ENCODE data around the gene CLDN15.
"Not testable (repeated sequence)": the region's sequence is repeated elsewhere in the genome, so short reads cannot be mapped to it uniquely, and the experiment has no call there.

The CLDN15 gene

DNA sequence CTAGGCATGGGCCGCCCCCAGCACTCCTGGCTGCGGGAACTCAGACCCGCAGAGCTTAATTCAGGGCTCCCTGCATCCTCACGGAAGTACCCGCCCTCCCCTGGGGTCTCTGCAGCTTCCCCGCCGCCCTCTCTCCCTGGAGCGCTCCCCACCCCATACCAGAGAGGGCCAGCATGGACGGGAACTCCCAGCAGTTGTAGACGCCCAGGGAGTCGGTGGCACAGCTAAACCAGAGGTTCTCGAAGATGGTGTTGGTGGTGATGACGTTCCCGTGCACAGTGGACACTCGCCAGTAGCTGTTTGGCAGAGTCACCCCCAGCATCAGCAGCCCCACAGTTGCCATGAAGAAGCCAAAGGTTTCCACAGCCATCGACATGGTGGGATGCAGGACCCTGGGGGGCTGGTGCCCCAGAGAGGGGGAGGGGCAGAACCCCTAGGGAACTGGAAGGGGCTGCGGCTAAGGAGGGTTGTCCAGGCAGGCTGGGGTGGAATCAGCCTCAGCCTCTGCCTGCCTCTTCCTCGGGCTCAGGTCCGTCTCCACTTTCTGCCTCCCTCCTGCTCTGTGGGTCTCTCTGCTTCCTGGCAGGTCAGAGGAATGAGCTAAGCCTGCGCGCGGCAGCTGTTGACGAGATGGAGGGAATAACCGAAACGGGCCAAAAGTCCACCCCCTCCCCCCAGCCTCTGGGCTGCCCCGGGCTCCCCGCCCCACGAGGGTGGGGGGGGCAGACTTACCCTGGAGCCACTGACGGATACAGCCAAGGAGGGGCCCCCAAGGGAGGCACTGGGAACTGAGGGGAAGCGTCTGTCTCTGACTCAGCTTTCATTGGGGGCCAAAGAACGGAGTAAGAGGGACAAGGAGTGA is at the start of gene CLDN15:
Gene CLDN15 (minus strand): TSS at position 597 of the 862 bp plus-strand sequence. CDS start 221 bp downstream, at position 376.
- no peak for DNase-seq (ENCODE audit: low read depth)
- TF ChIP-seq CTCF (IDR thresholded peaks at IDR 0.05; ENCODE audit: low read depth, low read length, missing control alignments): no peak
- no peak within 1 kb of the TSS for H3K4me3 ChIP-seq (ENCODE audit: low read depth, low read length)

DNA sequence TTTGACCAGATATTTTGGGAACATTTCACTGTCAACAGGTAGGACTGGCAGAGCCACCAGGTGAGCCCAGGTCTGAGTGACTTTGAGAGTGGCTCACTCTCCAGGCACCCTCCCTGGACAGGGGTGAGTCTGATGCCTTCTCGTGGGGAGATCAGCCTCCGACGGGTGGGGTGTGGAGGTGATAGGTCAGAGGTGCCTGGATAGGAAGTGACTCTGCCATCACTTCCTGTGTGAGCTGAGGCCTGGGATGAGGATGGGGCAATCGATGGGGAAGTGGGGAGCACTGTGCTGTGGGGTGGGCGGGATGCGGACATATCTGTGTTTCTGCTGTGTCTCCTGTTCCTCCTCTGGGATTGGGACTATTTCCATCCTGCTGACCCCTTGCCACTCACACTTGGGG is 49.4 kb upstream of the CLDN15 start:
- DNase-seq (ENCODE audit: low read depth): no peak
- TF ChIP-seq CTCF (IDR thresholded peaks at IDR 0.05; ENCODE audit: low read depth, low read length, missing control alignments): no peak
- no peak overlapping the region for H3K4me3 ChIP-seq (ENCODE audit: low read depth, low read length)

GRCh38 chr7:101285880-101286279 is 48.3 kb upstream of the CLDN15 start:
- H3K4me3 ChIP-seq (ENCODE audit: low read depth, low read length); DNase-seq (ENCODE audit: low read depth): not testable (repeated sequence)

- H3K4me3 ChIP-seq (ENCODE audit: low read depth, low read length): no peak overlapping the region
- no peak for TF ChIP-seq CTCF (IDR thresholded peaks at IDR 0.05; ENCODE audit: low read depth, low read length, missing control alignments)
- DNase-seq (ENCODE audit: low read depth): no peak
Measured at GRCh38 chr7:101285171-101285570, 47.6 kb upstream of the CLDN15 start.

DNA sequence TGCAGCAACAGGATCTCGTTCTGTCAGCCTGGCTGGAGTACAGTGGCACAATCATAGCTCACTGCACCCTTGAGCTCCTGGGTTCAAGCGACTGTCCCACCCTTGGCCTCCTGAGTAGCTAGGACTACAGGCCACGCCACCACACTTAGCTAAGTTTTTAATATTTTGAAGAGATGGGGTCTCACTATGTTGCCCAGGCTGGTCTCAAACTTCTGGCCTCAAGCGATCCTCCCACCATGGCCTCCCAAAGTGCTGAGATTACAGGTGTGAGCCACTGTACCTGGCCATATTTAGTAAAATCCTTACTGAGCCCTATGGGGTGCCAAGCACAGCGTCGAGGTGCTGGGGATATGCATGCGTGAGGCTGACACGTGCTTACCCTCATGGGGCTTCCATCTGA is 43.3 kb upstream of the CLDN15 start:
- DNase-seq (ENCODE audit: low read depth); H3K4me3 ChIP-seq (ENCODE audit: low read depth, low read length): not testable (repeated sequence)

GRCh38 chr7:101278461-101279292 is 41.1 kb upstream of the CLDN15 start:
- no peak for TF ChIP-seq CTCF (IDR thresholded peaks at IDR 0.05; ENCODE audit: low read depth, low read length, missing control alignments)
- H3K4me3 ChIP-seq (ENCODE audit: low read depth, low read length): no peak overlapping the region
- no peak for DNase-seq (ENCODE audit: low read depth)

DNA sequence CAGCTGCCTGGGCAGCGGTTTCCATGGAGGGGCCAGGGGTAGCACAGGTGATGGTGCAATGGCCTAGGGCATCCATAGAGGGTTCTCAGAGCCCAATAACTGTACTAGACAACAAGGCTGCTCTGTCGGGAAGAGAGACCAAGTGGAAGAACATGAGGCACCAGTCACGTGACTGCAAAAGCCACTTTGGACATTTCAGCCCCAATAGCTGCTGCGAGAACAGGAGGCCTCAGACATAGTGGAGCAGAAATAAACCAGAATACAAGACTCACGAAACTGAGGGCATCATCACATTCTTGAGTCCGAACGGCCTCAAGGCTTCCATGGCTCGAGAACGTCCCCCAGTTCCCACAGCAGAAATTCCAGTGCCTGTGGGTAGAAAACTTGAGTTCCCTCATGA is 39.6 kb upstream of the CLDN15 start:
- H3K4me3 ChIP-seq (ENCODE audit: low read depth, low read length): no peak overlapping the region
- no peak for TF ChIP-seq CTCF (IDR thresholded peaks at IDR 0.05; ENCODE audit: low read depth, low read length, missing control alignments)

More for the DNA sequence above, 39.6 kb upstream of the CLDN15 start:
- DNase-seq (ENCODE audit: low read depth): no peak
